Activated CD8-positive, alpha-beta memory T cell treated with anti-CD3 and anti-CD28 coated beads, Interleukin-2, amount 50 U/mL, for 24 hours (primary cell): Measurements from ENCODE around the gene PPP2R5C.
A peak's percentile ranks its signal among the peaks of the same experiment; 100 is the strongest.

ENCODE experiments used
- DNase-seq: peaks from one replicate; pipeline ENCODE4 v3.0.0-alpha.2; 2020; ENCODE audit errors: extremely low read depth

Gene PPP2R5C

DNA sequence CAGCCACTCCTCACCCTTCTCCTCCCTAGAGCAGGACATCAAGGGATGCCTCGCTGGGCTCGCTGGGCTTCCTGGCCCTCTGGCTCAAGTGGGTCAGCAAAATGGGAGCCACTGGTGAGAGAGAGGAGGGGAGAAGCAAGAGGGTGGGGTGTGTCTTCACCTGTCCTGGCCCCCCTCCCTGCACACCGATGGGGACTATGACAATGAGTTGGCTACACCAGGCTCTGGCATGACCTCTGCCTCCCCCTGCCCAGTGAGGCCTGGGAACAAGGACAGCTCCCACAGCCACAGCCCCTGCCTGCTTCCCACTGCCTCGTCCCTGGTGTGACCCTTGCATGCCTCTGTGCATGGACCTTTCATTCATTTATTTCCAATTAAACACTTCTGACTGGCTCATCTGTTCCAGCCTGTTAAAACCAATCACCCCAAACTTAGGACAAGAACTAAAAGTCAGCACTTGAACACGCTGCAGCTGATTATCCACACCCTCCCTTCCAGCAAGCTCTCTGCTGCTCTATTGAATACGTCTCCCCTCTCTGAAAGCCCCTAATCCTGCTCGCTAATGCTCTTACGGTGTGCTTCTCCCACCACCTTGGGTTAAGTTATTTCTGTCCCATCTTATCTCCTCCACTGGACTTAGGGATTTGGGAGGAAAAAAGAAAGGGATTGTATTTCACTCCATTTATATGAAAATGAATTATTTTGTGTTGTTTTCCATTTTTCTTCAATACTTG, 5.8 kb upstream of the PPP2R5C start:
- no peak for DNase-seq

- DNase-seq: no peak
These were observed 4.3 kb upstream of the PPP2R5C start for GRCh38 chr14:101757064-101757838.

GRCh38 chr14:101757839-101758211, 3.7 kb upstream of the PPP2R5C start:
- no peak for DNase-seq

- DNase-seq: no peak
These were observed 2.5 kb upstream of the PPP2R5C start for GRCh38 chr14:101758913-101759593.

GRCh38 chr14:101760138-101761011, 1.1 kb upstream of the PPP2R5C start:
- DNase-seq: peak; percentile 86

DNA sequence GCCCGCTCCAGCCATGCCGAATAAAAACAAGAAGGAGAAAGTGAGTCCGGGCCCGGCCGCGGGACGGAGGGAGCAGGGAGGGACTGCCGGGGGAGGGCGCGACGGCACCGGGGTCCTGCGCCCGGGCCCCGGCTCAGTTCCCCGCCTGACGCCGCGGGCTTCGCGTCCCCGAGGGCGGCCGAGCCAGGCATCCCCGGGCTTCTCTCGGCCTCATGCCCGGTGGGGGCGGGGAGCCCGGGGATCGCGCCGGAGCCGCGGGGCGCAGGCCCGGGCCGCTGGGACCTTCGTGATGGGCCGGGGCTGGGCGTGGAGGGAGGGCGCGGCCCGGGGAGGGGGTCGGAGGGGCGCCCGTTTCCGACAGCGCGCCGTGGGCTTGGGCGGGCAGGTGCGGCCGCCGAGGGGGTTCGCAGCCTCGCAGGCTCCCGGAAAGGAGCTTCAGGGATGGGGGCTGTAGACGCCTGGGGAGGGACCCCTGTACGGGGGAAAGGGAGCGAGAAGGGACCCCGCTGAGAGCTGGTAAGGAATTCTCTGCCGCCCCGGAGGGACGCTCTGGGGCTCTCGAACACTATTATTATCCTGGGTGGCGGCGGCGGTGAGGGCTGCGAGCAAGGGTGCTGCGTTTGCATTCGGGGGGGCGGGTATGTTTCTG, 496 bp downstream of the PPP2R5C start:
- no peak for DNase-seq

- DNase-seq: no peak
These were observed 1.1 kb downstream of the PPP2R5C start for GRCh38 chr14:101762530-101763101.

- DNase-seq: no peak
These were observed 2.6 kb downstream of the PPP2R5C start for GRCh38 chr14:101763941-101764709.

DNA sequence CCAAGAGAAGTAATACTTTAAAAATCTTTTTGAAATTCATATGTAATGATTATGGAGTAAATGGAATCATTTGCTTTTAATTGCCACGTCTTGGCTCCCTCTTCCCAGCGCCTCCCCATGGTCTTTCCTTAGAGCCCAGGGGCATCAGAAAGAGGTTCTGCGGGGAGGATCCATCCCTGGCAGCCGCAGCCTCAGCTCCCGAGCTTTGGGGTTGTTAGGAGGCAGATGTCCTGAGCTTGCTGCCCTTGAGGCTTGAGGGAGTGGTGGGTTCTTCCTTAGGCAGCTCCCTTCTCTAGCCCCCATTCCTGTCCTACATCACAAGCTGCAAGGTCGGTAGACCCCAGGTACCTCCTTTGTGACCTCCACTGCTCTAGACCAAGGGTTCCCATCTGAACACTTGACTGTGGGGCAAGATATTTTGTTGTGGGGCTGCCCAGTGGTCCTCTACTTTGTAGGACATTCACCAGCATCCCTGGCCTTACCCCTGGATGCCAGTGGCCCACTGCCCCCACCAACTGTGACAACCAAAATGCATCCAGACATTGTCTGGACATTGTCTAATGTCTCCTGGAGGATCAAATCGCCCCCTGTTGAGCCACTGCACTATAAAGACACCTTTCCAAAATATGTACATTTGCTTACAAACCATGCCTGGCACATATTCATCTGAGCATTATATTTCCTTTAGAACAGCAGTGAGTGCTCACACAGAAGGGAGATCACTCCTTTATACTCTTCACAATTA, 6.3 kb downstream of the PPP2R5C start:
- no peak for DNase-seq

- DNase-seq: no peak
These were observed 8.7 kb downstream of the PPP2R5C start for GRCh38 chr14:101770183-101770582.

- DNase-seq: no peak
These were observed 11.3 kb downstream of the PPP2R5C start for GRCh38 chr14:101772770-101773169.

GRCh38 chr14:101773378-101773777, 11.9 kb downstream of the PPP2R5C start:
- DNase-seq: no peak

GRCh38 chr14:101774006-101774795, 12.7 kb downstream of the PPP2R5C start:
- no peak for DNase-seq

DNA sequence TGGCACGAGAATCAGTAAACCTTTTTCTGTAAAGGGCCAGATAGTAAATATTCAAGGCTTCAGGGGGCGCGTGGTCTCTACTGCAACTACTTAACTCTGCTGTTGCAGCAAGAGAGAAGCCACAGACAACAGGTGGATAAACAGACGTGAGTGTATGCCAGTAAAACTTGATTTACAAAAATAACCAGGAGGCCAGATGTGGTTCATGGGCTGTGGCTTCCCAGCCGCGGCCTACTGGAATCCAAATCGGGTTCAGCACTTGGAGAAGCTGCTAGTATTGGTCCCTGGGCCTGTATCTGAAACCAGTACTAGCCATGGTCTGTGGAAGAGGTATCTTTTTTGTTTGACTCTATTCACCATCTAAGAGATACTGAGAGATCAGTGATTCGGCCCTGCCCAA, 13.3 kb downstream of the PPP2R5C start:
- no peak for DNase-seq

- DNase-seq: no peak
These were observed 14.3 kb downstream of the PPP2R5C start for GRCh38 chr14:101775826-101776225.

- no peak for DNase-seq
These were observed 14.8 kb downstream of the PPP2R5C start for GRCh38 chr14:101776344-101776743.

DNA sequence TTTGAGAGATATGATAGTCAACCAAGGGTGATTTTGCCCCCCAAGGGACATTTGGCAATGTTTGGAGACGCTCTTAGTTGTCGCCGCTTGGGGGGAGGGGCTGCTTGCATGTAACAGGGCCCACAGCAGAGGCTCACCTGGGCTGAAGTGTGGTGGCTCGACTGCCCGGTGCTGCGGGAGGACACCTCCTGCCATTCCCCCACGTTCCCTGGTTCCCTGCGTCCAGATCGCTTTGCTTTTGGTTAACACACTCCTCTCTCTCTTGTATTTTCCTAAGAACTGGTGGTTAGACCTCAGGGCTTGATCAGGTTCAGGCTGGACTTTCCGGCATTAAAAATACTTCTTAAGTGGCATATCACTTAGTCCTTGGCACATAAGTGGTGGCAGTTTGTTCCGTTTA, 18.9 kb downstream of the PPP2R5C start:
- DNase-seq: no peak

DNA sequence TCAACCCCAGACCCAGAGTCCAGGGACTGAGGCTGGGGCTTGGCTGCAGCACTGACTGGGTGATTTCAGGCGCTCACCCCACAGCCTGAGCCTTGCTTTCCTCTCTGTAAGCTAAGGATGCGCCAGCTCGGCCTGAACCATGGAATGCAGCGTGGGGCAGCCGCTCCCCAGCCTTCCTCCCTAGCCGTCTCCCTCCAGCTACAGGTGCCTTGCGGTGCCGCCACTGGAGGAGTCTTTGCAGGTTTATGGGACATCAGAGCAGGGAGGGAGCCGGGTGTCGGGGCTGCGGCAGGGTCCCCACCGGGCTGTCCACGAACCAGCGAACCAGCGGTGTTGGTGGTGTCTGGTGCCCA, 19.4 kb downstream of the PPP2R5C start:
- DNase-seq: no peak
